Activated T-cell treated with anti-CD3 and anti-CD28 coated beads, Interleukin-2, amount 50 U/mL, for 4 hours (primary cell): ENCODE results near the gene TM4SF5. TPM values are rescaled to one million over a fixed set of nuclear protein-coding genes. Genes with fewer than 3 reads are reported as not detected.

ENCODE experiments used
- ATAC-seq, 2 donors: fragments of 200-7000 bp; cut with Tn5 transposase; one replicate each; pipeline ENCODE4 v1.10.0; 2021
- DNase-seq: peaks from one replicate; pipeline ENCODE4 v3.0.0-alpha.2; 2020
- H3K27me3 Mint-ChIP-seq: one replicate; pipeline ENCODE4 v1.8.0; 2021; ENCODE audit warnings: low read depth, mixed read lengths
- H3K36me3 Mint-ChIP-seq: one replicate; pipeline ENCODE4 v1.8.0; 2022; ENCODE audit warnings: mixed read lengths; ENCODE audit not compliant: insufficient read depth
- H3K4me1 Mint-ChIP-seq: one replicate; pipeline ENCODE4 v1.8.0; 2021; ENCODE audit warnings: low read depth, mixed read lengths
- H3K4me3 Mint-ChIP-seq: one replicate; pipeline ENCODE4 v1.8.0; 2021; ENCODE audit warnings: mild to moderate bottlenecking, moderate library complexity, mixed read lengths
- H3K9me3 Mint-ChIP-seq: one replicate; pipeline ENCODE4 v1.8.0; 2021; ENCODE audit warnings: mixed read lengths
- total RNA-seq, 3 donors: library from RNA; stranded (reverse); gene quantifications; one replicate each; pipeline ENCODE4 v1.2.1, GENCODE V29; 2021

The TM4SF5 gene
- total RNA-seq, 3 donors from 2014 or later: not detected

- Mint-ChIP-seq H3K4me3 (peak overlapping the region; percentile 20), H3K4me1 (peaks cover 15% of the 10 kb centered on the region)
Measured at GRCh38 chr17:4741544-4741943, 30.1 kb upstream of the TM4SF5 start.

GRCh38 chr17:4742133-4742532 lies 29.6 kb upstream of the TM4SF5 start:
- Mint-ChIP-seq H3K36me3 (no peaks in the 10 kb centered on the region), H3K9me3 (no peaks in the 10 kb centered on the region), H3K4me1 (peaks cover 15% of the 10 kb centered on the region), H3K4me3 (no peak overlapping the region), H3K27me3 (peaks cover 24% of the 10 kb centered on the region)
- ATAC-seq: no peak
- DNase-seq: no peak

More at GRCh38 chr17:4741544-4741943, 30.1 kb upstream of the TM4SF5 start:
- no peak for ATAC-seq
- no peaks in the 10 kb centered on the region for H3K9me3 Mint-ChIP-seq
- H3K36me3 Mint-ChIP-seq: no peaks in the 10 kb centered on the region
- peaks cover 24% of the 10 kb centered on the region for H3K27me3 Mint-ChIP-seq
- DNase-seq: no peak

- Mint-ChIP-seq H3K4me1 (peaks cover 16% of the 10 kb centered on the region), H3K4me3 (no peak overlapping the region), H3K27me3 (peaks cover 24% of the 10 kb centered on the region), H3K36me3 (no peaks in the 10 kb centered on the region), H3K9me3 (no peaks in the 10 kb centered on the region)
- DNase-seq (no peak), ATAC-seq (no peak)
Measured at GRCh38 chr17:4742629-4743028, 29.1 kb upstream of the TM4SF5 start.

- Mint-ChIP-seq H3K4me3 (no peak overlapping the region), H3K27me3 (peaks cover 22% of the 10 kb centered on the region), H3K4me1 (peaks cover 20% of the 10 kb centered on the region)
Measured at GRCh38 chr17:4743216-4743615, 28.5 kb upstream of the TM4SF5 start.

GRCh38 chr17:4743898-4744297 lies 27.8 kb upstream of the TM4SF5 start:
- Mint-ChIP-seq H3K36me3 (no peaks in the 10 kb centered on the region), H3K9me3 (no peaks in the 10 kb centered on the region), H3K4me1 (peaks cover 18% of the 10 kb centered on the region), H3K4me3 (no peak overlapping the region), H3K27me3 (peaks cover 23% of the 10 kb centered on the region)
- ATAC-seq (no peak), DNase-seq (no peak)

More at GRCh38 chr17:4743216-4743615, 28.5 kb upstream of the TM4SF5 start:
- ATAC-seq (no peak), DNase-seq (no peak)
- Mint-ChIP-seq H3K36me3 (no peaks in the 10 kb centered on the region), H3K9me3 (no peaks in the 10 kb centered on the region)

- H3K36me3 Mint-ChIP-seq: no peaks in the 10 kb centered on the region
- peaks cover 22% of the 10 kb centered on the region for H3K27me3 Mint-ChIP-seq
- peaks cover 13% of the 10 kb centered on the region for H3K4me1 Mint-ChIP-seq
- H3K9me3 Mint-ChIP-seq: no peaks in the 10 kb centered on the region
- ATAC-seq (no peak), DNase-seq (no peak)
- H3K4me3 Mint-ChIP-seq: no peak overlapping the region
Measured at GRCh38 chr17:4744999-4745969, 26.4 kb upstream of the TM4SF5 start.

GRCh38 chr17:4747847-4748246 lies 23.8 kb upstream of the TM4SF5 start:
- Mint-ChIP-seq H3K36me3 (no peaks in the 10 kb centered on the region), H3K9me3 (no peaks in the 10 kb centered on the region), H3K4me1 (peaks cover 12% of the 10 kb centered on the region), H3K4me3 (peak overlapping the region; percentile 48), H3K27me3 (peaks cover 24% of the 10 kb centered on the region)
- DNase-seq: no peak
- peak; percentile 66 to 84 for ATAC-seq

GRCh38 chr17:4748686-4749085 lies 23.0 kb upstream of the TM4SF5 start:
- H3K36me3 Mint-ChIP-seq: no peaks in the 10 kb centered on the region
- DNase-seq (no peak), ATAC-seq (no peak)
- H3K27me3 Mint-ChIP-seq: peaks cover 20% of the 10 kb centered on the region
- H3K9me3 Mint-ChIP-seq: no peaks in the 10 kb centered on the region
- no peak overlapping the region for H3K4me3 Mint-ChIP-seq
- H3K4me1 Mint-ChIP-seq: peaks cover 12% of the 10 kb centered on the region

GRCh38 chr17:4750606-4751005 lies 21.1 kb upstream of the TM4SF5 start:
- ATAC-seq (no peak), DNase-seq (no peak)
- Mint-ChIP-seq H3K4me1 (peaks cover 12% of the 10 kb centered on the region), H3K9me3 (no peaks in the 10 kb centered on the region), H3K4me3 (no peak overlapping the region), H3K27me3 (peaks cover 28% of the 10 kb centered on the region), H3K36me3 (no peaks in the 10 kb centered on the region)

- H3K4me1 Mint-ChIP-seq: peaks cover 12% of the 10 kb centered on the region
- no peaks in the 10 kb centered on the region for H3K36me3 Mint-ChIP-seq
- no peaks in the 10 kb centered on the region for H3K9me3 Mint-ChIP-seq
- no peak for ATAC-seq
- DNase-seq: no peak
- peaks cover 28% of the 10 kb centered on the region for H3K27me3 Mint-ChIP-seq
- no peak overlapping the region for H3K4me3 Mint-ChIP-seq
Measured at GRCh38 chr17:4751932-4752331, 19.8 kb upstream of the TM4SF5 start.

- DNase-seq (no peak), ATAC-seq (no peak)
- Mint-ChIP-seq H3K9me3 (no peaks in the 10 kb centered on the region), H3K4me1 (peaks cover 3% of the 10 kb centered on the region), H3K27me3 (peaks cover 27% of the 10 kb centered on the region), H3K4me3 (no peak overlapping the region), H3K36me3 (no peaks in the 10 kb centered on the region)
Measured at GRCh38 chr17:4753392-4753791, 18.3 kb upstream of the TM4SF5 start.

- Mint-ChIP-seq H3K4me1 (no peaks in the 10 kb centered on the region), H3K27me3 (peaks cover 7% of the 10 kb centered on the region), H3K9me3 (no peaks in the 10 kb centered on the region), H3K4me3 (no peak overlapping the region), H3K36me3 (no peaks in the 10 kb centered on the region)
- ATAC-seq (no peak), DNase-seq (no peak)
Measured at GRCh38 chr17:4759776-4760236, 11.9 kb upstream of the TM4SF5 start.

- ATAC-seq (no peak), DNase-seq (no peak)
- Mint-ChIP-seq H3K4me3 (no peak overlapping the region), H3K4me1 (no peaks in the 10 kb centered on the region), H3K27me3 (peaks cover 4% of the 10 kb centered on the region), H3K36me3 (no peaks in the 10 kb centered on the region), H3K9me3 (no peaks in the 10 kb centered on the region)
Measured at GRCh38 chr17:4764595-4764994, 7.1 kb upstream of the TM4SF5 start.

GRCh38 chr17:4766201-4766600 lies 5.5 kb upstream of the TM4SF5 start:
- H3K4me1 Mint-ChIP-seq: no peaks in the 10 kb centered on the region
- DNase-seq (no peak), ATAC-seq (no peak)
- H3K4me3 Mint-ChIP-seq: no peak overlapping the region
- H3K9me3 Mint-ChIP-seq: no peaks in the 10 kb centered on the region
- peaks cover 4% of the 10 kb centered on the region for H3K27me3 Mint-ChIP-seq
- H3K36me3 Mint-ChIP-seq: no peaks in the 10 kb centered on the region

GRCh38 chr17:4766723-4767122 lies 5.0 kb upstream of the TM4SF5 start:
- Mint-ChIP-seq H3K4me3 (no peak overlapping the region), H3K9me3 (no peaks in the 10 kb centered on the region), H3K27me3 (peaks cover 4% of the 10 kb centered on the region), H3K4me1 (peaks cover 5% of the 10 kb centered on the region), H3K36me3 (no peaks in the 10 kb centered on the region)
- DNase-seq: no peak
- ATAC-seq: no peak
